Measurements from ENCODE around the gene KIAA0319L. TPM values are rescaled to one million over a fixed set of nuclear protein-coding genes. Genes with fewer than 3 reads are reported as not detected.

KIAA0319L gene
- total RNA-seq, 1 experiment from 2014 or later, result 72.6 TPM

GRCh38 chr1:35564037-35564883 lies 7.1 kb upstream of the KIAA0319L start:
- peak; percentile 71 for TF ChIP-seq CTCF (IDR thresholded peaks at IDR 0.05; ENCODE audit: unreplicated experiment)
- Mint-ChIP-seq H3K36me3 (ENCODE audit: insufficient read depth, unreplicated experiment) (peaks cover 24% of the 10 kb centered on the region), H3K4me3 (ENCODE audit: low read depth, unreplicated experiment) (no peak overlapping the region), H3K27me3 (ENCODE audit: unreplicated experiment) (no peaks in the 10 kb centered on the region), H3K9me3 (ENCODE audit: low read depth, unreplicated experiment) (no peaks in the 10 kb centered on the region), H3K4me1 (ENCODE audit: low read depth, unreplicated experiment) (peaks cover 1% of the 10 kb centered on the region), H3K27ac (ENCODE audit: unreplicated experiment) (no peak overlapping the region)
- peak; percentile 82 for DNase-seq
- CTCF ChIA-PET, result interaction anchor here (0.6 to 2.1 kb wide), 8 partner anchors 8 to 191 kb away, joined by 3 to 63 read pairs (median 6); no protein-coding TSS in a partner anchor
- BruUV-seq (replicated peaks), result no TSS peak
- intact Hi-C loops (cut with micrococcal nuclease; ENCODE audit: unreplicated experiment), result loop anchor here (1.0 kb wide), 1 partner anchor 113 kb away; no protein-coding TSS in a partner anchor

- Mint-ChIP-seq H3K4me1 (ENCODE audit: low read depth, unreplicated experiment) (no peaks in the 10 kb centered on the region), H3K27me3 (ENCODE audit: unreplicated experiment) (no peaks in the 10 kb centered on the region), H3K4me3 (ENCODE audit: low read depth, unreplicated experiment) (no peak overlapping the region), H3K36me3 (ENCODE audit: insufficient read depth, unreplicated experiment) (peaks cover 30% of the 10 kb centered on the region), H3K27ac (ENCODE audit: unreplicated experiment) (no peak overlapping the region), H3K9me3 (ENCODE audit: low read depth, unreplicated experiment) (no peaks in the 10 kb centered on the region)
- CTCF ChIA-PET, result no interaction called here
- no TSS peak for BruUV-seq (replicated peaks)
- intact Hi-C loops (cut with micrococcal nuclease; ENCODE audit: unreplicated experiment), result no loop called here
- no peak for TF ChIP-seq CTCF (IDR thresholded peaks at IDR 0.05; ENCODE audit: unreplicated experiment)
- no peak for DNase-seq
Measured at GRCh38 chr1:35563166-35563565, 6.0 kb upstream of the KIAA0319L start.

- intact Hi-C loops (cut with micrococcal nuclease; ENCODE audit: unreplicated experiment), result no loop called here
- Mint-ChIP-seq H3K36me3 (ENCODE audit: insufficient read depth, unreplicated experiment) (peaks cover 37% of the 10 kb centered on the region), H3K27ac (ENCODE audit: unreplicated experiment) (no peak overlapping the region), H3K4me3 (ENCODE audit: low read depth, unreplicated experiment) (no peak overlapping the region), H3K9me3 (ENCODE audit: low read depth, unreplicated experiment) (no peaks in the 10 kb centered on the region), H3K4me1 (ENCODE audit: low read depth, unreplicated experiment) (no peaks in the 10 kb centered on the region), H3K27me3 (ENCODE audit: unreplicated experiment) (no peaks in the 10 kb centered on the region)
- BruUV-seq (replicated peaks), result no TSS peak
- CTCF ChIA-PET, result interaction anchor here (0.6 kb wide), 1 partner anchor 229 kb away, joined by 3 read pairs; no protein-coding TSS in a partner anchor
- no peak for TF ChIP-seq CTCF (IDR thresholded peaks at IDR 0.05; ENCODE audit: unreplicated experiment)
- no peak for DNase-seq
Measured at GRCh38 chr1:35561972-35562680, 4.9 kb upstream of the KIAA0319L start.

GRCh38 chr1:35561297-35561971 lies 4.2 kb upstream of the KIAA0319L start:
- Mint-ChIP-seq H3K27ac (ENCODE audit: unreplicated experiment) (no peak overlapping the region), H3K36me3 (ENCODE audit: insufficient read depth, unreplicated experiment) (peaks cover 44% of the 10 kb centered on the region), H3K4me3 (ENCODE audit: low read depth, unreplicated experiment) (no peak overlapping the region), H3K27me3 (ENCODE audit: unreplicated experiment) (no peaks in the 10 kb centered on the region), H3K4me1 (ENCODE audit: low read depth, unreplicated experiment) (peaks cover 3% of the 10 kb centered on the region), H3K9me3 (ENCODE audit: low read depth, unreplicated experiment) (no peaks in the 10 kb centered on the region)
- intact Hi-C loops (cut with micrococcal nuclease; ENCODE audit: unreplicated experiment), result no loop called here
- DNase-seq, result no peak
- CTCF ChIA-PET, result interaction anchor here (0.6 kb wide), 1 partner anchor 229 kb away, joined by 3 read pairs; no protein-coding TSS in a partner anchor
- BruUV-seq (replicated peaks), result no TSS peak
- TF ChIP-seq CTCF (IDR thresholded peaks at IDR 0.05; ENCODE audit: unreplicated experiment), result no peak

Data from Calu3 (cell line).